HCT116 (cell line): ENCODE measurements around the gene MSLN. TPM values are rescaled to one million over a fixed set of nuclear protein-coding genes. Genes with fewer than 3 reads are reported as not detected.

ENCODE experiments used
- ATAC-seq: fragments of 200-7000 bp; cut with Tn5 transposase; 2 replicates; pipeline ENCODE4 v1.9.1; 2020; ENCODE audit warnings: mild to moderate bottlenecking, moderate library complexity
- BruUV-seq: library from RNA; stranded (reverse); fragments of 400-500 nt; replicated peaks from 2 replicates; lab custom pipeline; 2021; lab: Mats Ljungman, UMichigan
- CTCF ChIA-PET: fragments of 300-600 bp; sonication (Branson Sonifier 250); formaldehyde crosslinking; loops from one replicate; lab custom pipeline; 2021; ENCODE audit warnings: antibody characterized with exemption; lab: Charles Lee
- POLR2A ChIA-PET: fragments of 300-600, 350-600 bp; sonication (Branson Sonifier 250); formaldehyde crosslinking; loops from one replicate; lab custom pipeline; 2021; ENCODE audit warnings: antibody characterized with exemption; lab: Charles Lee
- RAD21 ChIA-PET, 2 experiments: fragments of 300-600 bp; sonication (Branson Sonifier 250); formaldehyde crosslinking; loops; one replicate each; lab custom pipeline; 2023; ENCODE audit warnings: low total read pairs in 2 of 2; ENCODE audit not compliant: uncharacterized antibody in 2 of 2, unreplicated experiment in 2 of 2, low non-redundant PET in 1 of 2; lab: Charles Lee
- DNase-seq: peaks from one replicate; pipeline ENCODE4 v3.0.0-alpha.2; 2010; ENCODE audit warnings: low read depth, low spot score
- H2AFZ ChIP-seq: fragments of 200-600 bp; shearing (Covaris generic), sonication (generic); 2 replicates; pipeline ENCODE4 v1.6.1; 2017; ENCODE audit warnings: low read depth, mixed run types, mixed read lengths, antibody characterized with exemption, low read length; ENCODE audit not compliant: poor library complexity, severe bottlenecking
- H3K27ac ChIP-seq: 2 replicates; pipeline ENCODE4 v1.5.1; 2012; ENCODE audit warnings: low read depth, low read length
- H3K27me3 ChIP-seq: fragments of 200-600 bp; sonication (generic); 2 replicates; pipeline ENCODE4 v1.6.1; 2016; ENCODE audit warnings: mixed run types, low read length, mixed read lengths; ENCODE audit not compliant: insufficient read depth
- H3K36me3 ChIP-seq, 2 experiments: fragments of 200-500 bp in 1 of 2; fragments of 200-600 bp in 1 of 2; sonication (Bioruptor generic) in 1 of 2; sonication (generic) in 1 of 2; 2 replicates each; pipeline versions ENCODE4 v1.5.1 to v1.6.1; 2014 to 2016; ENCODE audit warnings: low read length in 2 of 2, inconsistent platforms in 1 of 2, mixed read lengths in 1 of 2, mixed run types in 1 of 2; ENCODE audit not compliant: insufficient read depth in 2 of 2, control insufficient read depth in 1 of 2
- H3K4me1 ChIP-seq, 2 experiments: fragments of 200-600 bp in 1 of 2; sonication (generic) in 1 of 2; 2 replicates each; pipeline versions ENCODE4 v1.5.1 to v1.6.1; 2012 to 2017; ENCODE audit warnings: low read length in 2 of 2, inconsistent platforms in 1 of 2, mild to moderate bottlenecking in 1 of 2, mixed read lengths in 1 of 2, mixed run types in 1 of 2, moderate library complexity in 1 of 2; ENCODE audit not compliant: insufficient read depth in 2 of 2, control insufficient read depth in 1 of 2
- H3K4me2 ChIP-seq: fragments of 200-600 bp; sonication (generic); 2 replicates; pipeline ENCODE4 v1.6.1; 2017; ENCODE audit warnings: mixed run types, low read length, mixed read lengths
- H3K4me3 ChIP-seq, 2 experiments: fragments of 200-600 bp in 1 of 2; sonication (generic) in 1 of 2; replicated peaks in 1 of 2; 2 replicates each; pipeline ENCODE4 v1.5.1; 2011 to 2016; ENCODE audit warnings: low read length in 2 of 2, control low read depth in 1 of 2, low read depth in 1 of 2, mild to moderate bottlenecking in 1 of 2, mixed read lengths in 1 of 2, mixed run types in 1 of 2
- H3K79me2 ChIP-seq: fragments of 200-600 bp; sonication (generic); 2 replicates; pipeline ENCODE4 v1.6.1; 2017; ENCODE audit warnings: mild to moderate bottlenecking, mixed run types, low read length, moderate library complexity, mixed read lengths; ENCODE audit not compliant: insufficient read depth
- H3K9ac ChIP-seq: fragments of 200-600 bp; sonication (generic); 2 replicates; pipeline ENCODE4 v1.6.1; 2016; ENCODE audit warnings: low read length, mixed read lengths
- H3K9me2 ChIP-seq: fragments of 200-600 bp; sonication (generic), shearing (Covaris generic); 2 replicates; pipeline ENCODE4 v1.6.1; 2017; ENCODE audit warnings: mixed run types, mild to moderate bottlenecking, moderate library complexity; ENCODE audit not compliant: insufficient read depth
- H3K9me3 ChIP-seq, 2 experiments: fragments of 200-500 bp in 1 of 2; fragments of 200-600 bp in 1 of 2; sonication (Bioruptor generic) in 1 of 2; sonication (generic) in 1 of 2; 2 replicates each; pipeline ENCODE4 v1.6.1; 2014 to 2017; ENCODE audit warnings: low read length in 2 of 2, mixed read lengths in 2 of 2, inconsistent platforms in 1 of 2, low read depth in 1 of 2, mild to moderate bottlenecking in 1 of 2, mixed run types in 1 of 2, moderate library complexity in 1 of 2; ENCODE audit not compliant: control insufficient read depth in 1 of 2, insufficient read depth in 1 of 2
- H4K20me1 ChIP-seq: fragments of 200-600 bp; sonication (generic), shearing (Covaris generic); 2 replicates; pipeline ENCODE4 v1.6.1; 2017; ENCODE audit warnings: mixed run types, mild to moderate bottlenecking, moderate library complexity; ENCODE audit not compliant: insufficient read depth
- CBX3 ChIP-seq: IDR thresholded peaks from 2 replicates; pipeline ENCODE4 v1.6.1; 2012; ENCODE audit warnings: low read depth
- CTCF ChIP-seq, 3 experiments: fragments of 200-600 bp in 1 of 3; sonication (generic) in 1 of 3; IDR thresholded peaks in 2 of 3; conservative IDR thresholded peaks in 1 of 3; 2 replicates each; pipeline ENCODE4 v1.5.1; 2012 to 2017; ENCODE audit warnings: low read depth in 2 of 3, low read length in 2 of 3, antibody characterized with exemption in 1 of 3, borderline replicate concordance in 1 of 3, control low read depth in 1 of 3, mild to moderate bottlenecking in 1 of 3, mixed read lengths in 1 of 3, mixed run types in 1 of 3, moderate library complexity in 1 of 3; ENCODE audit not compliant: insufficient read depth in 1 of 3
- POLR2AphosphoS5 ChIP-seq: IDR thresholded peaks from 2 replicates; pipeline ENCODE4 v1.6.1; 2011; ENCODE audit warnings: mild to moderate bottlenecking, low read depth, low read length, moderate library complexity
- RAD21 ChIP-seq: IDR thresholded peaks from 2 replicates; pipeline ENCODE4 v1.6.1; 2012; ENCODE audit warnings: low read depth, mild to moderate bottlenecking
- SP1 ChIP-seq: IDR thresholded peaks from 2 replicates; pipeline ENCODE4 v1.6.1; 2012; ENCODE audit warnings: low read depth
- YY1 ChIP-seq: IDR thresholded peaks from 2 replicates; pipeline ENCODE4 v1.6.1; 2011; ENCODE audit warnings: low read length, low read depth, moderate library complexity, mild to moderate bottlenecking; ENCODE audit not compliant: insufficient replicate concordance; ENCODE audit errors: extremely low read depth
- ZBTB33 ChIP-seq: IDR thresholded peaks from 2 replicates; pipeline ENCODE4 v1.6.1; 2011; ENCODE audit warnings: mild to moderate bottlenecking, low read length, moderate library complexity; ENCODE audit not compliant: insufficient replicate concordance; ENCODE audit errors: extremely low read depth
- intact Hi-C: fragments of 100-400 bp; cut with micrococcal nuclease; formaldehyde crosslinking; loops from 2 replicates; pipeline ENCODE4 v1.10.0; 2022
- total RNA-seq: library from RNA; stranded (reverse); gene quantifications from one replicate; pipeline ENCODE4 v1.2.1, GENCODE V29; 2021; ENCODE audit not compliant: unreplicated experiment

MSLN gene
- total RNA-seq, 1 experiment from 2014 or later: 40.9 TPM

- no peak for TF ChIP-seq ZBTB33
- TF ChIP-seq, all 23 proteins: peak for 0
Observed at GRCh38 chr16:808085-808386, 47.5 kb downstream of the MSLN start (continued).

GRCh38 chr16:813204-813915, 52.8 kb downstream of the MSLN start:
- Histone ChIP-seq H3K27ac (0 out of 2 replicates have a peak overlapping the region, but pooled peaks have one; percentile 17), H3K4me3 (no peak overlapping the region), H3K27me3 (no peaks in the 10 kb centered on the region), H3K9me2 (no peaks in the 10 kb centered on the region), H4K20me1 (no peaks in the 10 kb centered on the region), H3K4me2 (peak overlapping the region; percentile 32), H3K4me1 (peaks cover 24 to 35% of the 10 kb centered on the region in 2 experiments), H3K9me3 (no peaks in the 10 kb centered on the region; a peak in 1 of 4 replicates), H3K79me2 (no peaks in the 10 kb centered on the region), H2AFZ (no peak overlapping the region), H3K36me3 (no peaks in the 10 kb centered on the region), H3K9ac (no peak overlapping the region)
- ATAC-seq: peak; percentile 75
- ChIA-PET CTCF (no interaction called here), RAD21 (no interaction called here), POLR2A (no interaction called here)
- TF ChIP-seq SP1 (no peak), YY1 (no peak), CBX3 (no peak), RAD21 (peak; percentile 82), POLR2AphosphoS5 (peak; percentile 22; the same call in 1 of the 2 replicates), CTCF (IDR thresholded peaks at IDR 0.05 in 2 of 3, conservative IDR thresholded peaks at IDR 0.05 in 1 of 3; ENCODE audit: borderline replicate concordance in 1 of 3, insufficient read depth in 1 of 3, low read depth in 2 of 3, low read length in 2 of 3) (peak in 2 of 3 experiments; percentile 51 to 62; a peak in 5 of 6 replicates)
- BruUV-seq: no TSS peak
- no peak for DNase-seq
- intact Hi-C loops: loop anchor here (1.0 kb wide), 1 partner anchor 242 kb away; no protein-coding TSS in a partner anchor
